Activated CD8-positive, alpha-beta memory T cell treated with anti-CD3 and anti-CD28 coated beads, Interleukin-2, amount 10 ng/mL, durations not matched to agents 7 days and 5 days (primary cell): Measurements from ENCODE around the gene SEPTIN10. TPM values are rescaled to one million over a fixed set of nuclear protein-coding genes. Genes with fewer than 3 reads are reported as not detected.

Experiments used
- ATAC-seq: fragments of 150-1000 bp; cut with Tn5 transposase; one replicate; pipeline ENCODE4 v1.10.0; 2021; ENCODE audit warnings: moderate library complexity
- CTCF ChIA-PET: fragments of 350-600 bp; sonication (Branson Sonifier 250); formaldehyde crosslinking; loops from one replicate; lab custom pipeline; 2021; ENCODE audit warnings: antibody characterized with exemption; lab: Charles Lee
- DNase-seq: peaks from one replicate; pipeline ENCODE4 v3.0.0-alpha.2; 2020
- H3K27ac Mint-ChIP-seq: one replicate; pipeline ENCODE4 v1.8.0; 2021; ENCODE audit warnings: mild to moderate bottlenecking, mixed read lengths
- H3K27me3 Mint-ChIP-seq: one replicate; pipeline ENCODE4 v1.8.0; 2021; ENCODE audit warnings: mixed read lengths
- H3K36me3 Mint-ChIP-seq: one replicate; pipeline ENCODE4 v1.8.0; 2021; ENCODE audit warnings: mild to moderate bottlenecking, mixed read lengths
- H3K4me1 Mint-ChIP-seq: one replicate; pipeline ENCODE4 v1.8.0; 2021; ENCODE audit warnings: mixed read lengths
- H3K4me3 Mint-ChIP-seq: one replicate; pipeline ENCODE4 v1.8.0; 2021; ENCODE audit warnings: mild to moderate bottlenecking, moderate library complexity, mixed read lengths
- H3K9me3 Mint-ChIP-seq: one replicate; pipeline ENCODE4 v1.8.0; 2022; ENCODE audit warnings: low read depth, mixed read lengths
- total RNA-seq, 2 experiments: library from RNA; stranded (reverse); gene quantifications; one replicate each; pipeline ENCODE4 v1.2.3, GENCODE V29; 2021

SEPTIN10 gene
- total RNA-seq, 2 experiments from 2014 or later, result 0.54 TPM; not detected in 1

DNA sequence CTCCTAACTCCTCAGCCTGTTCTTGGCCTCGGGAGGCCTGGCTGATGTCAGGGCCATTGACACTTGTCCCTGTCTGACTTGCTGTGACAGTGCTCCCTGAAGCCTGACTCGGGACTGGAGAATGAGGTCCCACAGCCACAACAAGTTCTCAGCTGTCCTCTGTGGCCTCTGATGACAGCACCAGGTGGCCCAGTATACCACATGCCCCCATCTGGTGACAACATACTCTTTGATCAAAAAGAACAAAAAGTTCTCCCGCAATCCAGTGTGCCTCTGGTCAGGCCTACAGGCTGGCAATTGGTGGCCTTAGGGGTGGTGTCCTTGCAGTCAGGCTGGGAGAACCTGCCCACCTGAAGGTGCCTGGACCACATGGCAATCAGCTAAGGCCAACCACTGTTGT, 102.6 kb downstream of the SEPTIN10 start:
- no peaks in the 10 kb centered on the region for H3K9me3 Mint-ChIP-seq
- H3K4me1 Mint-ChIP-seq, result peaks cover 20% of the 10 kb centered on the region
- no peak overlapping the region for H3K4me3 Mint-ChIP-seq
- CTCF ChIA-PET, result interaction anchor here (0.7 to 2.4 kb wide), 9 partner anchors 8 to 582 kb away, joined by 3 to 22 read pairs (median 6); partner anchors contain the start of gene SH3RF3
- DNase-seq, result no peak
- no peak for ATAC-seq
- no peak overlapping the region for H3K27ac Mint-ChIP-seq
- H3K27me3 Mint-ChIP-seq, result peaks cover 6% of the 10 kb centered on the region
- H3K36me3 Mint-ChIP-seq, result no peaks in the 10 kb centered on the region

- no peaks in the 10 kb centered on the region for H3K9me3 Mint-ChIP-seq
- peaks cover 4% of the 10 kb centered on the region for H3K27me3 Mint-ChIP-seq
- ATAC-seq (peak; percentile 61), DNase-seq (peak; percentile 81)
- no peak overlapping the region for H3K27ac Mint-ChIP-seq
- H3K4me1 Mint-ChIP-seq, result peaks cover 20% of the 10 kb centered on the region
- no peaks in the 10 kb centered on the region for H3K36me3 Mint-ChIP-seq
- CTCF ChIA-PET, result interaction anchor here (0.7 to 2.4 kb wide), 31 partner anchors 8 to 651 kb away, joined by 3 to 22 read pairs (median 4); partner anchors contain the start of gene SH3RF3
- no peak overlapping the region for H3K4me3 Mint-ChIP-seq
Measured at GRCh38 chr2:109510136-109511028, 103.4 kb downstream of the SEPTIN10 start.

GRCh38 chr2:109508556-109508955, 105.2 kb downstream of the SEPTIN10 start:
- DNase-seq (no peak), ATAC-seq (no peak)
- peaks cover 6% of the 10 kb centered on the region for H3K4me1 Mint-ChIP-seq
- CTCF ChIA-PET, result no interaction called here
- no peak overlapping the region for H3K27ac Mint-ChIP-seq
- H3K4me3 Mint-ChIP-seq, result no peak overlapping the region
- H3K9me3 Mint-ChIP-seq, result no peaks in the 10 kb centered on the region
- H3K36me3 Mint-ChIP-seq, result no peaks in the 10 kb centered on the region
- H3K27me3 Mint-ChIP-seq, result peaks cover 2% of the 10 kb centered on the region

DNA sequence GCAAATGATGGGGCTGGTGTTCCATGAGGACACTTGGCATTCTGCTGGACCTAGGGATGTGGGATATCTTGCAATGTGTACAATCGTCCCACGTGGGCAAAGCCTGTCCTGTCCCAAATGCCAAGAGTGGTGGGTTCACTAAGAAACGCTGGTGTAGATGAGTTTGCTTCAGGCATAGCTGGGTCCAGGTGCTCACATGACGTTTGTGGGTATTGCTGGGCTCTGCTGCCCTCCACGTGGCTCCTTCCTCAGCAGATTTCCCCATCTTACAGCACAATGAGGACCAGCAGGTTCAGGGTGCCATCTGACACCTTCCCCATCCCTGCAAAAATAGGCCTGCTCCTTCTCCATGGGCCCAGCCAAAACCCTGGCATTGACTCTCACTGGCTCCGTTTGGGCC, 105.9 kb downstream of the SEPTIN10 start:
- Mint-ChIP-seq H3K4me1 (no peaks in the 10 kb centered on the region), H3K27ac (no peak overlapping the region), H3K4me3 (no peak overlapping the region), H3K36me3 (no peaks in the 10 kb centered on the region), H3K9me3 (no peaks in the 10 kb centered on the region), H3K27me3 (peaks cover 4% of the 10 kb centered on the region)
- no peak for ATAC-seq
- CTCF ChIA-PET, result no interaction called here
- no peak for DNase-seq

DNA sequence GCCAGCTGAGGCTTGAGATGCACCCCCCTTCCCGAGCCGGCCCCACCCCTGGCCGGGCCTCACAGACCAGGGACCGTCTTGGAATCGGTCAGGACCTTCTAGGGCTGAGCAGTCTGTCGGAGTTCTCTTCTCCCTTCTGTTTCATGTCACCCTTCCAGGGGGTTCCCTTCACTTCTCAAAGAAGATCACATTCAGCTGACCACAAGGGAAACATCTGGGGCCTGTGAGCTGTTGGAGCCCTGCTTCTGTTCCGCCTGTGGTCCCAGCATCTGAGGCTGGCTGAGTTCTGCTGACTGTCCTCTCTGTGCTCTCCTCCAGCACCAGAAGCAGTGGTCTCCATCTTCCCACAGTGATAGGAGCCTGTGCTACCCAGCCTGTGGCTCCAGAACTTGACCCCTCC, 106.5 kb downstream of the SEPTIN10 start:
- Mint-ChIP-seq H3K27me3 (peaks cover 9% of the 10 kb centered on the region), H3K9me3 (no peaks in the 10 kb centered on the region), H3K27ac (no peak overlapping the region), H3K4me1 (no peaks in the 10 kb centered on the region), H3K36me3 (no peaks in the 10 kb centered on the region), H3K4me3 (no peak overlapping the region)
- DNase-seq, result no peak
- CTCF ChIA-PET, result interaction anchor here (1.3 kb wide), 1 partner anchor 13 kb away, joined by 3 read pairs; no protein-coding TSS in a partner anchor
- ATAC-seq, result no peak

GRCh38 chr2:109503191-109503590, 110.6 kb downstream of the SEPTIN10 start:
- Mint-ChIP-seq H3K9me3 (no peaks in the 10 kb centered on the region), H3K36me3 (no peaks in the 10 kb centered on the region), H3K27me3 (peaks cover 8% of the 10 kb centered on the region), H3K4me3 (no peak overlapping the region), H3K4me1 (no peaks in the 10 kb centered on the region), H3K27ac (no peak overlapping the region)
- ATAC-seq (no peak), DNase-seq (no peak)
- CTCF ChIA-PET, result interaction anchor here (0.8 kb wide), 1 partner anchor 8 kb away, joined by 3 read pairs; no protein-coding TSS in a partner anchor

DNA sequence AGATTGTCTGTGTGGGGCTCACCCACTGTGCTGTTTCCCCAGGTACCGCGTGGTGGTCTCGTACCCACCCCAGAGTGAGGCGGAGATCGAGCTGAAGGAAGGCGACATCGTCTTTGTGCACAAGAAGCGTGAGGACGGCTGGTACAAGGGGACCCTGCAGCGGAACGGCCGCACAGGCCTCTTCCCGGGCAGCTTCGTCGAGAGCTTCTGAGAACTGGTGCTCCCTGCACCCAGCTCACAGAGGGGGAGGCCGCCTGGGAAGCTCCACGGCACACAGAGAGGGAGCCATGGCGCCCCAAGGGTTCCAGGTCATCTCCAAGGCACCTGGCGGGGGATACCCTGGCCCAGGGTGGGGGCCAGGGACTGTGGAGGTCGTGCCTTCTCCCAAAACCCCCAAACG, 112.3 kb downstream of the SEPTIN10 start:
- no peaks in the 10 kb centered on the region for H3K9me3 Mint-ChIP-seq
- CTCF ChIA-PET, result no interaction called here

DNA sequence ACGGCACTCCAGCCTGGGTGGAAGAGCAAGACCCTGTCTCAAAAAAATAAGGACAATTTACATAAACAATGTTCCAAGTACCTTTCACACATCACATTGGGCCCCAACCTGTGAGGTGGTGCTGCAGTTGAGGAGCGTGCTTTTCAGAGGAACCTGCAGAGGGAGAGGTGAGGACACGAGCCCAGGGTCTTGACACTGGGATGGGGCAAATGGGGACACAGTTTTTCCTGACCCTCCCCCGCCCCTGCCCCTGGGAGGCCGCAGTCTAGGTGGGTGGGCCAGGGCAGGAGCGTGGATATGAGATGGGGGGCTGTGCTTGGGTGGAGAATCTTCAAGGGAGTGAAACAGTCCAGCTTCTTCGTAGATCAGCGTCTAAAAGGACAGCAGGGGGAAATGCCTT, 112.9 kb downstream of the SEPTIN10 start:
- ATAC-seq, result no peak

More for the DNA sequence above, 112.3 kb downstream of the SEPTIN10 start:
- H3K4me3 Mint-ChIP-seq, result no peak overlapping the region
- ATAC-seq (no peak), DNase-seq (no peak)
- H3K27me3 Mint-ChIP-seq, result peaks cover 8% of the 10 kb centered on the region
- no peak overlapping the region for H3K27ac Mint-ChIP-seq
- no peaks in the 10 kb centered on the region for H3K4me1 Mint-ChIP-seq
- no peaks in the 10 kb centered on the region for H3K36me3 Mint-ChIP-seq

DNA sequence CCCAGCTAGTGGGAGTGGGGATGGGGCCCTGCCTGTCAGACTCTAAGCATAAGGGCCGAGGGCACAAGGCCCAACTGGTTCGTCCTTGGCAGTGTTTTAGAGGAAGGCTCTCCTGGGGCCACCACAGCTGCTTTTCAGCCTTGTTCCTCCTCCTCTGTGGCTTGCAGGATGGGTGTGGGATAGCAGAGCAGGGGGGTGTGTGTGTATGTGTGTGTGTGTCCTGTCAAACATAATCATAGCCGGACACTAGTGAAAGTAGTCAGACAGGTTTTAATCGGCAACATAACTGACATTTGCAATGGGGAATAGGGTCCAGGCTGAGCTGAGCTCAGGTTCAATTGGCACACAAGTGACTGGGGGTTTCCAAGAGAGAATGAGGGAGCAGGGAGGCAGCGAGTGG, 114.2 kb downstream of the SEPTIN10 start:
- Mint-ChIP-seq H3K27me3 (peaks cover 8% of the 10 kb centered on the region), H3K4me1 (no peaks in the 10 kb centered on the region), H3K27ac (no peak overlapping the region), H3K4me3 (no peak overlapping the region), H3K36me3 (no peaks in the 10 kb centered on the region), H3K9me3 (no peaks in the 10 kb centered on the region)
- ATAC-seq, result no peak
- DNase-seq, result no peak
- CTCF ChIA-PET, result interaction anchor here (1.6 kb wide), 1 partner anchor 10 kb away, joined by 4 read pairs; no protein-coding TSS in a partner anchor

More for the DNA sequence above, 112.9 kb downstream of the SEPTIN10 start:
- Mint-ChIP-seq H3K27me3 (peaks cover 8% of the 10 kb centered on the region), H3K36me3 (no peaks in the 10 kb centered on the region), H3K27ac (no peak overlapping the region), H3K4me1 (no peaks in the 10 kb centered on the region), H3K4me3 (no peak overlapping the region), H3K9me3 (no peaks in the 10 kb centered on the region)
- DNase-seq, result no peak
- CTCF ChIA-PET, result no interaction called here

DNA sequence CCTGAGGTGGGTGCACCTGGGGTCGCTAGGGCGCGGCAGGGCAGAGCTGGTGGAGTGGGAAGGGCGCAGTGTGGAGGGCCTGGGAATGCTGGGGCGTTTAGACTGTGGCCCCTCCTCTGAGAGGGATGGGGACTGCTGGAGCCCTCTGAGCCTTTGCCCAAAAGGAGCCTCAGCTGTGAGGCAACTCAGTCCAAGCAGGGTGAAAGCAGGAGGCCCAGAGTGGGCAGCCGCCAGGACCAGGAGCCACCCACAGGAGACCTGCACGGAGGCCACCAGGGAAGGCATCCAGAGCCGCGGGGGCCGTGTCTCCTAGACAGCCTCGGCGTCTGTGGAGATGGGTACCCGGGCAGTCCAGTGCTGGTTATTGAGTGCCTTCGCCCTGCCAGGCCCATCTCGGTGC, 114.9 kb downstream of the SEPTIN10 start:
- ATAC-seq, result no peak
- no peaks in the 10 kb centered on the region for H3K9me3 Mint-ChIP-seq
- H3K4me1 Mint-ChIP-seq, result no peaks in the 10 kb centered on the region
- H3K4me3 Mint-ChIP-seq, result no peak overlapping the region
- H3K27ac Mint-ChIP-seq, result no peak overlapping the region
- CTCF ChIA-PET, result interaction anchor here (1.6 kb wide), 1 partner anchor 11 kb away, joined by 4 read pairs; no protein-coding TSS in a partner anchor
- DNase-seq, result no peak
- no peaks in the 10 kb centered on the region for H3K36me3 Mint-ChIP-seq
- H3K27me3 Mint-ChIP-seq, result peaks cover 8% of the 10 kb centered on the region

DNA sequence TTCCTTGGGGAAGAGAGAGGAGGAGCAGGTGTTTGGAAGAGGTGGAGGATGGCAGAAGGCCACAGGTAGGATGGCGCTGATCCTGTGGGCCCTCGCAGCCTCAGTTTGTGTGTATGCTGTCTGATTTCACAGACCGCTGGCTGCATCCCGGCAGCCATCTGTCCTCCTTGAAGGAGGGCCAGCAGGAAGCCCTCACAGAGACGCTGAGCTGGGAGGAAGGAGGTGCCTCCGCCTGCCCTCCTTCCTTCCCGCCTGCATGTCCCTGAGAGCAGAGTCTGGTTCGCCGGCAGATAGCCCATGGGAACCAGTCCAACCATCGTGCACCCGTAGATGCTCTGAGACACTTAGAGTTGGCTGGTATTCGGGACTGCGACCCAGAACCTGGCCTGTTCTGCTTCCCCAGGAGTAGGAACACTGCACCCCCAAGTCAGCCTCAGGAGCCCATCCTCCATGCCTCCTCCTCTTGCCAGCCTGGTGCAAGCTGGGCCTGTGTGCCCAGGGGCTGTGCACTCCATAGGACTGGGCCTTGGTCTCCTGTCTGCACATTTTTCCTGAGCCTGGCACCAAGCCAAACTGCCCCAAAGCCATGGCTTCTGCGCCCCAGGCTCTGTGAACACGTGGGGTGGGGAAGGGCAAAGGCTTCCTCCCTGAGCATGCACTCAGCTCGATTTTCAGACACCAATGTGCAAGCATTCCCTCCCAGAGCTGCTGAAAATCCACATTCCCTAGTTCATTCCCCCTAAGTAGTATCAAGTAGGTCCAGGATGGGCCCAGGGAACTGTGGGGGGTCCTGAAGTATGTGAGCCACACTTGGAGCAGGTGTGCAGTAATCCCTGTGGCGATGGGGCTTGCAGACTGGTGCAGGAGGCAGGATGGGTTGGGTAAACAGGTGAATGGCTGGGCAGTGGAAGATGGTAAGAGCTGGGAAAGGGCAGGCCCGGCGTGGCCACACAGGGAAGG, 115.6 kb downstream of the SEPTIN10 start:
- peak overlapping the region; percentile 24 for H3K27ac Mint-ChIP-seq
- no peaks in the 10 kb centered on the region for H3K9me3 Mint-ChIP-seq
- no peaks in the 10 kb centered on the region for H3K4me1 Mint-ChIP-seq
- H3K27me3 Mint-ChIP-seq, result peaks cover 8% of the 10 kb centered on the region
- no peaks in the 10 kb centered on the region for H3K36me3 Mint-ChIP-seq
- CTCF ChIA-PET, result no interaction called here
- no peak overlapping the region for H3K4me3 Mint-ChIP-seq
- DNase-seq (no peak), ATAC-seq (no peak)

GRCh38 chr2:109497463-109497862, 116.3 kb downstream of the SEPTIN10 start:
- CTCF ChIA-PET, result no interaction called here
- Mint-ChIP-seq H3K4me3 (no peak overlapping the region), H3K4me1 (no peaks in the 10 kb centered on the region), H3K27me3 (peaks cover 3% of the 10 kb centered on the region), H3K36me3 (no peaks in the 10 kb centered on the region), H3K27ac (no peak overlapping the region), H3K9me3 (no peaks in the 10 kb centered on the region)
- DNase-seq, result no peak
- ATAC-seq, result no peak

- no peak overlapping the region for H3K4me3 Mint-ChIP-seq
- no peaks in the 10 kb centered on the region for H3K9me3 Mint-ChIP-seq
- H3K27ac Mint-ChIP-seq, result no peak overlapping the region
- no peaks in the 10 kb centered on the region for H3K36me3 Mint-ChIP-seq
- H3K27me3 Mint-ChIP-seq, result no peaks in the 10 kb centered on the region
- ATAC-seq, result no peak
- H3K4me1 Mint-ChIP-seq, result no peaks in the 10 kb centered on the region
- CTCF ChIA-PET, result no interaction called here
- no peak for DNase-seq
Measured at GRCh38 chr2:109494351-109494750, 119.4 kb downstream of the SEPTIN10 start.
